ENCODE data around the gene KMT2E.
"Not testable (repeated sequence)": the region's sequence is repeated elsewhere in the genome, so short reads cannot be mapped to it uniquely, and the experiment has no call there.

The KMT2E gene

DNA sequence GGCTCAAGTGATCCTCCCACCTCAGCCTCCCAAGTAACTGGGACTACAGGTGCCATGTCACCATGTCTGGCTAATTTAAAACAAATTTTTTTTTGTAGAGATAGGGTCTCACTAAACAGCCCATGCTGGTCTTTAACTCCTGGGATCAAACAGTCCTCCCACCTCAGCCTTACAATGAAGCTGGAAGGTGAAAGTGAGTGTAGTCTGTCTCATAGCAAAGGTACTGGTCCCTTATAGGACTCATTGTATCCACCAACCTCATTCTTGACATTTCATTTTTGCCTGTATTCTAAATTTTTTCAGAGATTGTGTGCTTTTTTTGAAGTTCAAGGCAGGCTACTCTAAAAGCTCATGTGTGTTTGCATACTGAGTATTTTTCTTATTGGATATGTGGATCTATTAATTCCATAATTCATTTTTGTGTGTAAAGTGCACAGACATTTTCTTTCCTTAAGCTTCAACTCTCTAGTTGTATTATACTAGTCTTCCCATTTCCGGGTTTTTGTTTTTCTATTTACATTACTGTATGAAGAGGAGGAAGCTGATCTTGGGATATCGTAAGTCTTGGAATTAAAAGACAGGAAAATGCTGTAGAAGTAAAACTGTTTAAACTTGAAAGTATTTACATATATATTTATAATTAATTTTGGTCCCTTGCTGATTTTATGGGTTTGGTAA lies 13.3 kb downstream of the KMT2E start:
- no peak for DNase-seq

DNA sequence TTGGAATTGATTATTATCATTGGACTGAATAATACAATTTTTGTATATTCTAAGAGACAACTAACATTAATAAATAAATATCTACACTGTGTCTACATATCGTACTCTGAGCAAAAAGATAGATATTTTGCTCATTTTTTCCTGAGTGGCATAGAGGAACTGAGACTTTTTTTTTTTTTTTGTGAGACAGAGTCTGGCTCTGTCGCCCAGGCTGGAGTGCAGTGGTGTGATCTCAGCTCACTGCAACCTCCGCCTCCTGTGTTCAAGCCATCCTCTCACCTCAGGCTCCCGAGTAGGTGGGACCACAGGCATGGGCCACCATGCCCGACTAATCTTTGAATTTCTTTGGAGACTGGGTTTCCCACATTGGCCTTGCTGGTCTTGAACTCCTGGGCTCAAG lies 14.0 kb downstream of the KMT2E start:
- DNase-seq = no peak

DNA sequence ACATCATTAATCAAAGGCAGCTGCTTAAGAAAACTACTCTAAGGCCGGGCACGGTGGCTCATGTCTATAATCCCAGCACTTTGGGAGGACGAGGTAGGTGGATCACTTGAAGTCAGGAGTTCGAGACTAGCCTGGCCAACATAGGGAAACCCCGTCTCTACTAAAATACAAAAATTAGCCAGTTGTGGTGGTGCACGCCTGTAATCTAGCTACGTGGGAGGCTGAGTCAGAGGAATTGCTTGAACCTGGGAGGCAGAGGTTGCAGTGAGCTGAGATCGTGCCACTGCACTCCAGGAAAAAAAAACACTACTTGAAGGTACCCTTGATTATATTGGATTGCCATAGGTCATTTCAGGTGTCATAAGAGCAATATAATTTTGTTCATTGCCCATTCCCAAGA lies 14.9 kb downstream of the KMT2E start:
- DNase-seq = not testable (repeated sequence)

DNA sequence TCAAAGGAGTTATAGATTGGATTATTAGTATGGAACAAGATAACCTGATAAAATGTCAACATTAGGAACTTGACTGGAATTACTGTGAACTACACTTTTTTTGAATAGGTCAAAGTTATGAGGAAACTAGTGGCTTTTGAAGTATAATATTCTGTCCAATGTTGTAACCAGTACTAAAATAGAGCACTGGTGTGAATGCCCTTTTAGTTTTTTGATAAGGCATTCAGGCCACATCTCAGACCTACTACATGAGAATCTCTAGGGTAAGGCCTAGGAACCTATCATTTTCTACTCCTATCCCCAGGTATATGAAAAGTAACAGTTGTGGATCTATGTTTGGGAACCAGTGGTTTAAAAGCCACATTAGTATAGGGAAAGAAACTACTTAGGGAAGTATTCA lies 16.4 kb downstream of the KMT2E start:
- no peak for DNase-seq

DNA sequence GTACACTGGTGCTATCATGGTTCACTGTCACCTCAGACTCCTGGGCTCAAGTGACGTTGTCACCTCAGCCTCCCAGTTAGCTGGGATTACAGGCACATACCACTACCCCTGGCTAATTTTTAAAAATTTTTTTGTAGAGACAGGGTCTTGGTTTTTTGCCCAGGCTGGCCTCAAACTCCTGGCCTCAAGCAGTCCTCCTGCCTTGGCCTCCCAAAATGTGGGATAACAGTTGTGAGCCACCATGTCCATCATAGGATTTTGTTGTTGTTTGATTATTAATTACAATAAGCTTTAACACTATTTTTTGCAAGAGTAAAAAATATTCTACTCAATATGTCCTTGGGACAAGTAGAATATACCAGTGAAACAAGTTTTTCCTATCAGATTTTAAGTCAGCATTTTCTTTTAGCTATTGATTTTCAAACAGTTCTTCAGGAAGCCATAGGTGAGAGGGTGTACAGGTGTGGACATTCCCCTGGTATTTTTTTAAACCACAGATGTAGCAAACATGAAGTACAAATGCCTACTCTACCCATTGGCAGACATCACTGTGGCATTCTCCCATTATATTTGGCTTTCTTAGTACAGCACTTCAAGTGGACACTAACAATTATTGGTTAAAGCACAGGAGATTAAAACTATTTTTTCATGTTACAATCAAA lies 18.7 kb downstream of the KMT2E start:
- no peak for DNase-seq

DNA sequence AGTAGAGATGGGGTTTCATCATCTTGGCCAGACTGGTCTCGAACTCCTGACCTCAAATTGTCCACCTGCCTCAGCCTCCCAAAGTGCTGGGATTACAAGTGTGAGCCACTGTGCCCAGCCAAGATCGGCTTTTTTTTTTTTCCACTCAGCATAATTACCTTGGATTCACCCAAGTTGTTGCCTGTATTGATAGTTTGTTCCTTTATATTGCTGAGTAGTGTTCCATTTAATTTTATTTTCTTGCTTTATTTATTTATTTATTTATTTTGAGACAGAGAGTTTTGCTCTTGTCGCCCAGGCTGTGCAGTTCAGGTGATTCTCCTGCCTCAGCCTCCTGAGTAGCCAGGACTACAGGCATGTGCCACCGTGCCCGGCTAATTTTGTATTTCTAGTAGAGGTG lies 21.3 kb downstream of the KMT2E start:
- DNase-seq = no peak

DNA sequence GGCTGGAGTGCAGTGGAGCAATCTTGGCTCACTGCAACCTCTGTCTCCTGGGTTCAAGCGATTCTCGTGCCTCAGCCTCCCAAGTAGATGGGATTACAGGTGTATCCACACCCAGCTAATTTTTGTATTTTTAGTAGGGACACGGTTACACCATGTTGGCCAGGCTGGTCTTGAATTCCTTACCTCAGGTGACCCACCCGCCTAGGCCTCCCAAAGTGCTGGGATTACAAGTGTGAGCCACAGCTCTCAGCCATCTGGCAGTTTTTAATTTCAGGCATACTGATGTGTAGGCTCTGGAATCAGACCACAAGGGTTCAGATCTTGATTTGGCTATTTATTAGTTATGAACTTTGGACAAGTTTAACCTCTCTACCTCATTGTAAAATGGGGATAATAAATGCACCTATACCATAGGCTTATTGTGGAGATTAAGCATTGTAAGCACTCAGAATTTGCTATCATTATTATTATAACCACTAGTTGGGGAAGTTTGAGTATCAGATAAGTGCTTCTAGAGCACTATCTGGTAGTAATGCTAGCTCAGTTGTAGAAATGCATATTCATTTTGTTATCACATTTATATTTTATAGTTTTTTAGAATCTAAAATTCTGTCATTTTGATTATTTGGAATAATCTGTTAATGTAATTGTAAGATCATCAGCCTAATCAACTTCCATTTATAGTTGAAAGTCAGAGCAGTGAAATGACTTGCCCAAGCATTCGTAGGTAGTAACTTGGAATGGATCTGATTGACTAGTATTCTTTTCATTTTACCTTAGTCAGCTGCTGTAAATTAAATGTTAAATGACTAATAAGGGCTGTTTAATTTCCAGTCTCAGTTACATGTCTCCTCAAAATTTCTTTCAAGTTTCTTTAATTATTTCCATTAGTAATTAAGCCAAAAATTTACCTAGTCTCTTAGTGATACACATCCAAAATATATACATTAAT lies 22.5 kb downstream of the KMT2E start:
- no peak for DNase-seq

DNA sequence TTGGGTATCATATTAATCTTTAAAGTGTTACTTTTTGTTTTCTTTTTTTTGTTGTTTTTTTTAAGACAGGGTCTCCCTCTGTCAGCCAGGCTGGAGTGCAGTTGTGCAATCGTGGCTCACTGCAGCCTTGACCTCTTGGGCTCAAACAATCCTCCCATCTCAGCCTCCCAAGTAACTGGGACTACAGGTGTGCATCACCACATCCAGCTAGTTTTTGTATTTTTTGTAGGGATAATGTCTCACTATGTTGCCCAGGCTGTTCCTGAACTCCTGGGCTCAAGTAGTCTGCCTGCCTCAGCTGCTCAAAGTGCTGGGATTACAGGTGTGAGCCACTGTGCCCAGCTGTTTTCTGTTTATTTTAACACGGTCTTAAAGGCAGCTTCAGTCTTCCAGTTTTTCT lies 23.3 kb downstream of the KMT2E start:
- no peak for DNase-seq

DNA sequence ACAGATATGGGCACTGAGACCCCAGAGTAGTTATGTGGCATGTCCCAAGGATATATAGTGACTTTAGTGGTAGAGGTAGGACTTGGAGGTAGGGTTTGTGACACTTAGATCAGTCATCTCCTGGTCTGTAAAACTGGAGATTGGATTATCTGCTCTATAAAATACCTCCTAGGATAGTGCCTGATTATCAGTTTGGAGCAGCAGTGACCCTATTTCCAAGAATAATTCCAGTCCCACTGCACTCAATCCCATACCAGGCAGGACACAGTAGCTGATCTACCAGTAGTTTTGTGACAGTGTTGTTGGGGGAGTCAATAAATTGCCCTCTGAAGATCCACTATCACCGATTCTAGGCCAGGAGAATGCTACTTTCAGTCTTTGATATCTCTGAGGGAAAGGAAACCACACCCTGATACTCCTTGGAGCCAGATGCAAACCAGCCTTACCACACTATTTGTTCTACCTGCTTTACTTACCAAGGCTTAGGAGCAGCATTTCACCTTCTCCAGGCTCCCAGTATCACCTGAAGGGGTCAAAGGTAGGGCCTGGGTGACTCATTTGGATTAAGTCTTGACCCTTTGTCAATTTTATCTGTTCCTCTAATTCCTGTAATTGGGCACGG lies 30.6 kb downstream of the KMT2E start:
- DNase-seq = no peak

DNA sequence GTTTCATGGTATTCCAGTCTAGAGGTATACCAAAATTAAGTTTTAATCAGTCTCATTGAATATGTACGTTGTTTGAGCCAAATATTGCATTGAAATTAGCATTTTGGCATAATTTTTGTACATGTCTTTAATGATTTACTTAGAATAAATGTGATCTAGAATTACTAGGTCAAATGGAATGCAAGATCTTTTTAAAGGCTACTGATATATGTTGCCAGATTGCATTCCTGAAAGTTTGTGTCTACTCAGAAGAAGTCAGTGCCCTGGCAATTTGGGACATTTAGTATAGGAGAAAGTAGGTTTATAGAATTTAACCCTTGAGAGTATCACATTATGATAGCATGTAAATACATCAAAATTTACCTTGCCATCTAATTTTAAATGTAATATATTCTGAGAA lies 32.4 kb downstream of the KMT2E start:
- no peak for DNase-seq

DNA sequence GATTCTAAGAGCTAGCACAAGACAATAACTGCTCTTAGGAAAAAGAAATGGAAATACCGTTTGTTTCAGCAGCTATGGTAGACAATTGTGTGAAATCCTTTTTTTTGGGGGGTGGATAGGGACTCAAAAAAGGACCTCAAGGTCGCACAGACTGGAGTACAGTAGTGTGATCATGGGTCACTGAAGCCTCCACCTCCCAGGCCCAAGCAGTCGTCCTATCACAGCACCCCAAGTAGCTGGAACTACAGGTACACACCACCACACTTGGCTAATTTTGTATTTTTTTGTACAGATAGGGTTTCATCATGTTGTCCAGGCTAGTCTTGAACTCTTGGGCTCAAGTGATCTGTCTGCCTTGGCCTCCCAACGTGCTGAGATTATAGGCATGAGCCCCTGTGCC lies 33.9 kb downstream of the KMT2E start:
- no peak for DNase-seq

DNA sequence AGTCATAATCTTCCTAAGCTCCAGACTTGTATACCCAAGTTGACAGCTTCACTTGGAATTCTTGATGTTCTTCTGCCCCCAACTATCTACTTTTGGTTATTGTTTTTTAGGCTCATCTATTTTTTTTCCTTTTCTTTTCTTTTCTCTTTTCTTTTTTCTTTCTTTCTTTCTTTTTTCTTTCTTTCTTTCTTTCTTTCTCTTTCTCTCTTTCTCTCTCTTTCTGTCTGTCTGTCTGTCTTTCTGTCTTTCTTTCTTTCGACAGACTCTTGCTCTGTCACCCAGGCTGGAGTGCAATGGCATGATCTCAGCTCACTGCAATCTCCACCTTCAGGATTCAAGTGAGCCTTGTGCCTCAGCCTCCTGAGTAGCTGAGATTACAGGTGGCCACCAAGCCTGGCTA lies 36.5 kb downstream of the KMT2E start:
- no peak for DNase-seq

DNA sequence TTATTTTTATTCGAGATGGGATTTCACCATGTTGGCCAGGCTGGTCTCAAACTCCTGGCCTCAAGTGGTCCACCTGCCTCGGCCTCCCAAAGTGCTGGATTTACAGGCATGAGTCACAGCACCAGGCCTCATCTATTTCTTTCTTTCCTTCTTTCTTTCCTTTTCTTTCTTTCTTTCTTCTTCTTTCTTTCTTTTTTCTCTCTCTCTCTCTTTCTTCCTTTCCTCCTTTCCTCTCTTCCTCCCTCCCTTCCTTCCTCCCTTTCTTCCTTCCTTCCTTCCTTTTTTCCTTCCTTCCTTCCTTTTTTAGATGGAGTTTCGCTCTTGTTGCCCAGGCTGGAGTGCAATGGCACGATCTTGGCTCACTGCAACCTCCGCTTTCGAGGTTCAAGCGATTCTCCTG lies 36.9 kb downstream of the KMT2E start:
- not testable (repeated sequence) for DNase-seq

DNA sequence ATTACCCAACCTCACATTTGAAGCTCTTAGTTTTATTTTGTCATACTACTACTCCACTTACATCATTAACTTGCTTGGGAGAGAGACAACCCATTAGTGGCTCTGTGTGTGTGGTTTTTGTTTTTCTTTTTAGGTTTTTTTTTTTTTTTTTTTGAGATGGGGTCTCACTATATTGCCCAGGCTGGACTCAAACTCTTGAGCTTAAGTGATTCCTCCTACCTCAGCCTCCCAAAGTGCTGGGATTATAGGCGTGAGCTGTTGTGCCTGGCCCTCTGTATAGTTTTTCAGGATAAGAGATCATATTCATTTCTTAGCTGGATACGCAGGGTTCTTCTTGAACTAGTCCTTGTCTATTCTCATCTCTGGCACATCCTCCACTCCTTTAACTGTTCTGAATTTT lies 41.1 kb downstream of the KMT2E start:
- no peak for DNase-seq

DNA sequence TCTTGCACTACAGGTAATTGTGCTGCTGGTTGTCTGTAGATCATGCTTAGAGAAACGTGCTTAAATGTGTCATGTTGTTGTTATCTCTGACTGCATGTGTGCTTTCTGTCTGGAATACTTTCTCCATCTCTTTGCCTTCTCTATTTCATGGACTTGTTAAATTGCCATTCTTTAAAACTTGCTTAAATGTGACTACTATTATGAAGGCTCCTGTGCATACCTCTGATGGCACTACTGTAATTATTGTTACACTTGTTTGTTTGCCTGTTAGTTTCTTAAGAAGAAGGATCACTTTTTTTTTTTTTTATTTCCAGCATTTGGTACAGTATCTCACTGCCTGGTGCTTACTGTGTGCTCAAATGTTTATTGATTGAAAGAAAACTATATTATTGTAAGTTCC lies 41.6 kb downstream of the KMT2E start:
- no peak for DNase-seq

DNA sequence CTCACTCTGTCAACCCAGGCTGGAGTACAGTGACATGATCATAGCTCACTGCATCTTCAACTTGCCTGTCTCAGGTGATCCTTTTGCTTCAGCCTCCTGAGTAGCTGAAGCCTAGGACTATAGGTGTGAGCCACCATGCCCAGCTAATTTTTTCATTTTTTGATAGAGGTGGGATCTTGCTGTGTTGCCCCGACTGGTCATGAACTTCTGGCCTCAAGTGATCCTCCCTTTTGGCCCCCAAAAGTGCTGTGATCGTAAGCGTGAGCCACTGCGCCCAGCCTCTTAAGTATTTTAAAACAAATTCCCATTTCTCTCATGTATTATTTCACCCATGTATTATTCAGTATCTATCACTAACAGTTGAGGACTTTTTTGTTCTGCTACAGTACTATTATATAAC lies 43.5 kb downstream of the KMT2E start:
- no peak for DNase-seq

DNA sequence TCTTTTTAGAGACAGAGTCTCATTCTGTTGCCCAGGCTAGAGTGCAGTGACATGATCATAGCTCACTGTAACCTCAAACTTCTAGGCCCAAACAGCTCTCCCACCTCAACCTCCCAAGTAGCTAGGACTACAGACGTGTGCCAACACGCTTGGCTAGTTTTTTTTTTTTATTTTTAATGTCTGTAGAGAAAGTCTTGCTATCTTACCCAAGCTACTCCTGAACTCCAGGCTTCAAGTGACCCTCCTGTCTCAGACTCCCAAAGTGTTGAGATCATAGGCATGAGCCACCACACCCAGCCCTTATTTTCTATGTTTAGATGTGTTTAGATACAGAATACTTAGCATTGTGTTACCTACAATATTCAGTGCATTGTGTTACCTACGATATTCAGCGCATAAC lies 46.4 kb downstream of the KMT2E start:
- DNase-seq = no peak

DNA sequence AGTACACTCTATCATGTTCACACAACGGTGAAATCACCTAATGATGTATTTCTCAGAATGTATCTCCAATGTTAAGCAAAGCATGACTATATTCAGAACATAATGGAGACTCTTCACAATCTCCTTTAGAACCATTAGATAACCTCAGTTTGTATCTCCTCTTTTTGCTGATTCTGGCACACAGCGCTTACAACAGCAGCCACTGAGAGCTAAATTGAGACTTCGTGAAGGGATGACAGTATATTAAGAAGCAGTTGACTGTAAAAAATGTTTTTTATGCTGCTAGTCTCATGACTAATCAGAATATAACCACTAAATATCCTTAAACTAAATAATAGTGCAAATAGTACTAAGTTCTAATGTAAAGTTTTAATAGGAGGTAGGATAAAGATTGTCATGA lies 46.9 kb downstream of the KMT2E start:
- DNase-seq = no peak

DNA sequence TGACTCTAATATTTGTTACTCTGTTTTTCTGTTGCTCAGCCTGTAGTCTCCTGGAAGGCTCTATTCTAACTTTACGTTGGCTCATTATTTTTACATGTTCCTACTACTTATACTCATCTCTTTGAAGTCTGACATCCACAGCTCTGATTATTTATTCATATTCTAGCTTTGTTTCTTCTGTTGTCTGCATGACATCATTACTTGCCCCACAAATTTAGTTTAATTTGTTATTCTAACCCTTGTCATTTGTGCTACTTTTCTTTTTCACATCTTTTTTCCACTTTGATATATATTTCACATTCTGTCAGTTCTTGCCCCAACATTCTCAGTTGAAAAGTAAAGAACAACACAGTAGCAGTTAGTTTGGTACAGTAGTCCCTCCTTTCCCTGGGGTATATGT lies 51.1 kb downstream of the KMT2E start:
- DNase-seq = no peak

DNA sequence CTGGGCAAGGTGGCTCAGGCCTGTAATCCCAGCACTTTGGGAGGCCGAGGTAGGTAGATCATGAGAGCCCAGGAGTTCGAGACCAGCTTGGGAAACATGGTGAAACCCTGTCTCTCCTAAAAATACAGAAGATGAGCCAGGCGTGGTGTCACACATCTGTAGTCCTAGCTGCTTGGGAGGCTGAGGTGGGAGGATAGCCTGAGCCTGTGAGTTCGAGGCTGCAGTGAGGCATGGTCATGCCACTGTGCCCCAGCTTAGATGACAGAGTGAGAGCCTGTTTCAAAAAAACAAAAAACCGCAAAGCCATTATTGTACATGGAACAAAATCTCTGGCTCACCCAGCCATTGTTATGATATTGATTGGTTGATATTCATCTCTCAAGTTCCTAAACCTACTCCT lies 53.7 kb downstream of the KMT2E start:
- no peak for DNase-seq

DNA sequence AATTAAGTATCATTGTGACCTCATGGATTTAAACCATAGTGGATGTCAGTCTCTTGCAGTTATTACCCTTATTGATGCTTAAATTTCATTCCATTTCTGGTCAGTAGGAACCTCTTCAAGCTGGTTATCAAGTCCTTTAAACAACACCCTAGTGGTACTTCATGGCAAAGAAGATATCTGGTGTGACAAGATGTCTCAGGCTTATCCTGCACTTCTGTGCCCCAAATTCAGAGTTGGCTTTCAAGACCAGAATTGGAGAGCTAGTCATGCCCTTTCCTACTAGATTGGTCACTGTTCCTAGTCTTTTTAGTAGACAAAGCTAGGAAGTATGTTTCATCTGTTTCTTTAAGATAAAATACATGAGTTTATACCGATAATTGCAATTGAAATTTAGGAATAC lies 54.9 kb downstream of the KMT2E start:
- no peak for DNase-seq

DNA sequence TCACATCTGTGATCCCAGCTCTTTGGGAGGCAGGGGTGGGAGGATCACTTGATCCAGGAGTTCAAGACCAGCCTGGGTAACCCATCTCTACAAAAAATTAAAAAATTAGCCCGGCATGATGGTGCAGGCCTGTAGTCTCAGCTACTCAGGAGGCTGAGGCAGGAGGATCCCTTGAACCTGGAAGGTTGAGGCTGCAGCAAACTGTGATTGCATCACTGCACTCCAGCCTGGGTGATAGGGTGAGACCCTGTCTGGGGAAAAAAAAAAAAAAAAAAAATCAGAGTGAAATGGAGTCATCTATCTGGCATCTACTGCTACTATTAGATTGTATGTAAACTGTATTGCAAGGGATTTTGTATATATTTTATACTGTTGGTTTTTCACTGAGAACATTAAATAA lies 59.1 kb downstream of the KMT2E start:
- no peak for DNase-seq

DNA sequence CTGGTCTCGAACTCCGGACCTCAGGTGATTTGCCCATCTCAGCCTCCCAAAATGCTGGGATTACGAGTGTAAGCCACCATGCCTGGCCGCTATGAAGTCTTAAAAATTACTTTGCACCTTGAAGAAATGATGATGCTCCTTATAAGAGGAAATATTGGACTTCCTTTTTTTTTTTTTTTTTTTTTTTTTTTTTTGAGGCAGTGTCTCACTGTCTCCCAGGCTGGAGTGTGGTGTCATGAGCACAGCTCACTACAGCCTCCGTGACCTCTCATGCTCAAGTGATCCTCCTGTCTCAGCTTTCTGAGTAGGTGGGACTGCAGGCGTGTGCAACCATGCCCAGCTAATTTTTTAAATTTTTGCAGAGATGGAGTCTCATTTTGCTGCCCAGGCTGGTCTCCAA lies 65.3 kb downstream of the KMT2E start:
- no peak for DNase-seq

DNA sequence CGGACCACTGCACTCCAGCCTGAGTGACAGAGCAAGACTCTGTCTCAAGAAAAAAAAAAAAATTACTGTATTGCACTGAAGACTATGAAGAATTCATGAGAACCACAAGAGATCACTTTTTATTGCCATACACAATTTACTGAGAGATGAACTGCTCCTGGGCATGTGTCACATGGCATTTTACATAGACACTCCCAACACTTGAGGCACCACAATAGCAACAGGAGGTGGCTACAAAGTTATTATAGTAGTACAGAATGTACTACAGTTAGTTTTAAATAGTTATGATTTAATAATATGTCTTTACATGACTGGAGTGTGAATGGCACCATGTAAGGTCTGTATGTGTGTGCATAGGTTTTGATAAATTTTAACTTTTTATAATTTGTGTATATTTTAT lies 70.6 kb downstream of the KMT2E start:
- DNase-seq = no peak
